CD14-positive monocyte (primary cell): ENCODE measurements around the gene DEPDC5. TPM values are rescaled to one million over a fixed set of nuclear protein-coding genes. Genes with fewer than 3 reads are reported as not detected.
A peak's percentile ranks its signal among the peaks of the same experiment; 100 is the strongest.

Experiments used
- DNase-seq, 3 donors: peaks; one replicate each; pipeline ENCODE4 v3.0.0-alpha.2; 2011 to 2022
- H2AFZ ChIP-seq: 2 replicates; pipeline ENCODE4 v1.6.0; 2012; ENCODE audit warnings: mild to moderate bottlenecking, low read depth, low read length, inconsistent platforms; ENCODE audit not compliant: insufficient read depth, poor library complexity, severe bottlenecking
- H3K27ac ChIP-seq, 2 donors: 1 replicate in 1 of 2; 2 replicates in 1 of 2; pipeline ENCODE4 v1.5.1; 2012 to 2013; ENCODE audit warnings: low read length in 2 of 2, control low read depth in 1 of 2, inconsistent platforms in 1 of 2, low read depth in 1 of 2, mild to moderate bottlenecking in 1 of 2
- H3K27me3 ChIP-seq, 2 donors: one replicate each; pipeline versions ENCODE4 v1.6.0 to v1.6.1; 2011 to 2013; ENCODE audit warnings: low read length in 2 of 2; ENCODE audit not compliant: control insufficient read depth in 2 of 2, insufficient read depth in 2 of 2
- H3K36me3 ChIP-seq, 2 donors: replicated peaks in 1 of 2; 1 replicate in 1 of 2; 2 replicates in 1 of 2; pipeline versions ENCODE4 v1.5.1 to v1.6.1; 2012 to 2013; ENCODE audit warnings: low read length in 2 of 2, control low read depth in 1 of 2, inconsistent platforms in 1 of 2, mild to moderate bottlenecking in 1 of 2; ENCODE audit not compliant: insufficient read depth in 2 of 2, control insufficient read depth in 1 of 2
- H3K4me1 ChIP-seq, 2 donors: 1 replicate in 1 of 2; 2 replicates in 1 of 2; pipeline versions ENCODE4 v1.5.1 to v1.6.1; 2012 to 2013; ENCODE audit warnings: low read length in 2 of 2, control low read depth in 1 of 2, inconsistent platforms in 1 of 2, mild to moderate bottlenecking in 1 of 2, moderate library complexity in 1 of 2; ENCODE audit not compliant: insufficient read depth in 2 of 2, control insufficient read depth in 1 of 2
- H3K4me2 ChIP-seq: replicated peaks from 2 replicates; pipeline ENCODE3; 2012; ENCODE audit warnings: low read length, moderate library complexity, mild to moderate bottlenecking; ENCODE audit not compliant: poor library complexity, severe bottlenecking; ENCODE audit errors: extremely low read depth
- H3K4me3 ChIP-seq, 3 experiments: fragments of 200-600 bp in 1 of 3; sonication (generic) in 1 of 3; replicated peaks in 1 of 3; 1 replicate in 2 of 3; 2 replicates in 1 of 3; pipeline ENCODE4 v1.5.1; 2011 to 2013; ENCODE audit warnings: low read length in 3 of 3, mild to moderate bottlenecking in 3 of 3, control low read depth in 2 of 3, low read depth in 2 of 3, inconsistent platforms in 1 of 3, moderate library complexity in 1 of 3
- H3K79me2 ChIP-seq: 2 replicates; pipeline ENCODE4 v1.6.0; 2012; ENCODE audit warnings: mild to moderate bottlenecking, control low read depth, inconsistent platforms, low read length, moderate library complexity; ENCODE audit not compliant: insufficient read depth
- H3K9ac ChIP-seq: 2 replicates; pipeline ENCODE4 v1.6.0; 2017; ENCODE audit warnings: low read length, mild to moderate bottlenecking; ENCODE audit not compliant: insufficient read depth, poor library complexity, severe bottlenecking
- H3K9me3 ChIP-seq, 2 donors: replicated peaks in 1 of 2; 1 replicate in 1 of 2; 2 replicates in 1 of 2; pipeline versions ENCODE4 v1.5.1 to v1.6.1; 2012 to 2013; ENCODE audit warnings: low read length in 2 of 2, control low read depth in 1 of 2; ENCODE audit not compliant: control insufficient read depth in 1 of 2, insufficient read depth in 1 of 2
- H4K20me1 ChIP-seq: 2 replicates; pipeline ENCODE4 v1.6.0; 2012; ENCODE audit warnings: mild to moderate bottlenecking, low read length, control low read depth, moderate library complexity; ENCODE audit not compliant: insufficient read depth
- H3K27ac Mint-ChIP-seq, 7 donors: one replicate each; pipeline ENCODE4 v1.8.0; 2020; ENCODE audit warnings: mild to moderate bottlenecking in 7 of 7, mixed read lengths in 7 of 7, moderate library complexity in 6 of 7, inconsistent platforms in 2 of 7
- H3K27me3 Mint-ChIP-seq, 3 donors: one replicate each; pipeline ENCODE4 v1.8.0; 2021 to 2022; ENCODE audit warnings: low read depth in 3 of 3, mild to moderate bottlenecking in 3 of 3, mixed read lengths in 3 of 3, moderate library complexity in 3 of 3, inconsistent platforms in 1 of 3
- H3K36me3 Mint-ChIP-seq, 2 donors: one replicate each; pipeline ENCODE4 v1.8.0; 2020; ENCODE audit warnings: mixed read lengths in 2 of 2, inconsistent platforms in 1 of 2, mild to moderate bottlenecking in 1 of 2
- H3K4me1 Mint-ChIP-seq: one replicate; pipeline ENCODE4 v1.8.0; 2020; ENCODE audit warnings: mild to moderate bottlenecking, mixed read lengths
- H3K4me3 Mint-ChIP-seq, 2 donors: one replicate each; pipeline ENCODE4 v1.8.0; 2020; ENCODE audit warnings: mild to moderate bottlenecking in 2 of 2, mixed read lengths in 2 of 2, moderate library complexity in 1 of 2
- H3K9me3 Mint-ChIP-seq, 7 donors: one replicate each; pipeline ENCODE4 v1.8.0; 2020 to 2022; ENCODE audit warnings: mixed read lengths in 7 of 7, mild to moderate bottlenecking in 6 of 7, moderate library complexity in 6 of 7, inconsistent platforms in 2 of 7
- CTCF ChIP-seq: fragments of 200-600 bp; IDR thresholded peaks from one replicate; pipeline ENCODE4 v1.8.0; 2022; ENCODE audit warnings: antibody characterized with exemption, mild to moderate bottlenecking
- WGBS: methylation state at CpG from one replicate; pipeline ENCODE4 v1.1.5; 2013; ENCODE audit warnings: missing lambda C conversion rate; ENCODE audit not compliant: insufficient coverage; 5-methylcytosine and 5-hydroxymethylcytosine counted together
- intact Hi-C, 2 donors: fragments of 100-400 bp; cut with micrococcal nuclease; formaldehyde crosslinking; loops; one replicate each; pipeline versions ENCODE4 v1.15.0 to v1.15.1; 2023
- polyA minus RNA-seq: library from RNA; depleted of rRNA, polyadenylated mRNA; stranded (reverse); fragments of >200 nt; gene quantifications from 2 replicates; pipeline ENCODE4 v1.2.3, GENCODE V29; 2012
- polyA plus RNA-seq, 3 donors: library from polyadenylated mRNA; depleted of rRNA in 1 of 3; unstranded in 2 of 3; stranded (reverse) in 1 of 3; fragments of 300-500 nt in 2 of 3; fragments of >200 nt in 1 of 3; fragmentation: Illumina TruSeq in 2 of 3; gene quantifications; 1 replicate in 2 of 3; 2 replicates in 1 of 3; pipeline ENCODE4 v1.2.3, GENCODE V29; 2012 to 2021
- total RNA-seq, 12 experiments: library from RNA in 1 of 12; stranded (reverse) in 1 of 12; fragments of 120-200 nt in 1 of 12; gene quantifications; one replicate each; pipeline ENCODE4 v1.2.4 and lab custom pipeline; 2013 to 2026; ENCODE audit warnings: mixed read lengths in 6 of 12, inconsistent platforms in 1 of 12

Gene DEPDC5
- total RNA-seq (2013) = 19.6 TPM
- 10 to 100 TPM in 1 of 3 donors, 1 to 10 TPM in 2; 2.2 to 19.5 (median 4.1) TPM for polyA plus RNA-seq
- polyA minus RNA-seq = 24.2 and 26.2 TPM in 2 replicates
- 7.5 to 30.3 (median 18.7) reads per million in 11 experiments for total RNA-seq (lab: John Stamatoyannopoulos, UW)

GRCh38 chr22:31753634-31754501 is at the start of gene DEPDC5:
Gene DEPDC5 (plus strand): TSS chr22:31754019. CDS start chr22:31754922, 903 bp downstream.
- intact Hi-C loops = loop anchor here (5.0 to 10.0 kb wide), 6 partner anchors 77 to 267 kb away; partner anchors contain the start of genes YWHAH (in 2 of the 2), EIF4ENIF1 (in 1 of the 2), PISD (in 1 of the 2) and SFI1 (in 1 of the 2)
- Histone ChIP-seq H3K79me2 (peaks cover 48% of the 10 kb centered on the region), H3K4me2 (peak within 1 kb of the TSS; percentile 81), H3K27ac (peak within 1 kb of the TSS; percentile 93 to 98), H2AFZ (peak within 1 kb of the TSS; percentile 87), H4K20me1 (peaks cover 7% of the 10 kb centered on the region), H3K4me1 (peaks cover 39 to 54% of the 10 kb centered on the region in 2 donors), H3K4me3 (peak within 1 kb of the TSS; percentile 73 to 88 (median 78)), H3K9ac (peak within 1 kb of the TSS; percentile 89), H3K36me3 (peaks cover 13 to 19% of the 10 kb centered on the region in 2 donors), H3K27me3 (no peaks in the 10 kb centered on the region), H3K9me3 (no peaks in the 10 kb centered on the region)
- H3K36me3 Mint-ChIP-seq = peaks cover 10 to 11% of the 10 kb centered on the region in 2 donors
- H3K9me3 Mint-ChIP-seq = no peaks in the 10 kb centered on the region
- H3K27me3 Mint-ChIP-seq = peaks cover 0 to 1% (median 0%) of the 10 kb centered on the region in 3 donors
- H3K4me1 Mint-ChIP-seq = peaks cover 39% of the 10 kb centered on the region
- H3K27ac Mint-ChIP-seq = peak within 1 kb of the TSS; percentile 99 to 100 (median 100)
- WGBS = under 1% methylated on average over 51 of the region's 65 CpGs
- peak within 1 kb of the TSS; percentile 87 to 94 for H3K4me3 Mint-ChIP-seq
- no peak for TF ChIP-seq CTCF
- peak; percentile 87 to 93 (median 92) for DNase-seq

- H3K4me3 Mint-ChIP-seq = no peak overlapping the region
- peak overlapping the region in 1 of 7 donors; percentile 36 for H3K27ac Mint-ChIP-seq
- no peaks in the 10 kb centered on the region for H3K4me1 ChIP-seq
Observed at GRCh38 chr22:31707519-31707918, 46.3 kb upstream of the DEPDC5 start.

More at GRCh38 chr22:31707519-31707918, 46.3 kb upstream of the DEPDC5 start:
- no CpG with 5 or more reads among the region's 8 CpGs for WGBS
- H3K36me3 Mint-ChIP-seq = peaks cover 47 to 83% of the 10 kb centered on the region in 2 donors
- H3K9me3 Mint-ChIP-seq = peaks cover 0 to 3% (median 0%) of the 10 kb centered on the region in 7 donors
- DNase-seq = no peak
- Histone ChIP-seq H3K9ac (no peak overlapping the region), H3K4me2 (no peak overlapping the region), H3K9me3 (no peaks in the 10 kb centered on the region), H3K4me3 (no peak overlapping the region), H3K79me2 (peaks cover 30% of the 10 kb centered on the region), H3K27ac (no peak overlapping the region), H4K20me1 (peaks cover 41% of the 10 kb centered on the region), H3K36me3 (peaks cover 45 to 90% of the 10 kb centered on the region in 2 donors), H2AFZ (no peak overlapping the region), H3K27me3 (no peaks in the 10 kb centered on the region)
- H3K4me1 Mint-ChIP-seq = peaks cover 4% of the 10 kb centered on the region
- no peak for TF ChIP-seq CTCF
- peaks cover 0 to 2% (median 2%) of the 10 kb centered on the region in 3 donors for H3K27me3 Mint-ChIP-seq
- intact Hi-C loops = loop anchor here in 1 of 2 donors (10.0 kb wide), 1 partner anchor 97 kb away; no protein-coding TSS in a partner anchor
